HepG2 (cell line): ENCODE data around the gene DUS1L. TPM values are rescaled to one million over a fixed set of nuclear protein-coding genes. Genes with fewer than 3 reads are reported as not detected.

Source experiments
- ATF6 ChIP-seq: sonication (generic); formaldehyde crosslinking; conservative IDR thresholded peaks from 2 replicates; pipeline ENCODE4 v1.4.0; 2020; ENCODE audit warnings: missing genetic modification reagents
- DMAP1 ChIP-seq: IDR thresholded peaks from 2 replicates; pipeline ENCODE4 v1.6.1; 2016
- FOSL2 ChIP-seq: sonication (generic); formaldehyde crosslinking; IDR thresholded peaks from 2 replicates; pipeline ENCODE4 v1.4.0; 2020; ENCODE audit warnings: missing genetic modification reagents
- FOXA1 ChIP-seq, 2 experiments: fragments of 450-650 bp in 1 of 2; sonication (generic) in 1 of 2; formaldehyde crosslinking in 1 of 2; IDR thresholded peaks; 2 replicates each; pipeline versions ENCODE4 v1.4.0 to v1.6.1; 2016 to 2020; ENCODE audit warnings: missing genetic modification reagents in 1 of 2
- GFI1 ChIP-seq: sonication (generic); formaldehyde crosslinking; IDR thresholded peaks from 2 replicates; pipeline ENCODE4 v1.5.0; 2020; ENCODE audit warnings: missing genetic modification reagents, mild to moderate bottlenecking, borderline replicate concordance
- NR2F6 ChIP-seq, 2 experiments: IDR thresholded peaks; 2 replicates each; pipeline ENCODE4 v1.6.1; 2016; ENCODE audit warnings: antibody characterized with exemption in 1 of 2, mild to moderate bottlenecking in 1 of 2
- POLR2G ChIP-seq: fragments of 200-400 bp; formaldehyde crosslinking; IDR thresholded peaks from 2 replicates; pipeline ENCODE4 v1.6.1; 2018; ENCODE audit warnings: mild to moderate bottlenecking, low read depth, low read length, moderate library complexity
- PTBP1 ChIP-seq: fragments of 200-400 bp; formaldehyde crosslinking; IDR thresholded peaks from 2 replicates; pipeline ENCODE4 v1.6.1; 2018; ENCODE audit warnings: low read length, low read depth; ENCODE audit not compliant: poor library complexity, severe bottlenecking
- RFX1 ChIP-seq: fragments of 450-650 bp; IDR thresholded peaks from 2 replicates; pipeline ENCODE4 v1.6.1; 2017
- TP53 ChIP-seq: sonication (generic); formaldehyde crosslinking; conservative IDR thresholded peaks from 2 replicates; pipeline ENCODE4 v1.4.0; 2020; ENCODE audit warnings: missing genetic modification reagents
- TRIM24 ChIP-seq: sonication (generic); formaldehyde crosslinking; IDR thresholded peaks from 2 replicates; pipeline ENCODE4 v1.8.0; 2022; ENCODE audit warnings: mild to moderate bottlenecking, missing genetic modification reagents
- ZBTB20 ChIP-seq: sonication (generic); formaldehyde crosslinking; IDR thresholded peaks from 2 replicates; pipeline ENCODE4 v1.8.1; 2023; ENCODE audit warnings: missing genetic modification reagents, low read depth, mild to moderate bottlenecking, borderline replicate concordance
- ZNF547 ChIP-seq: sonication (generic); formaldehyde crosslinking; IDR thresholded peaks from 2 replicates; pipeline ENCODE4 v1.5.1; 2020; ENCODE audit warnings: mild to moderate bottlenecking, missing genetic modification reagents
- ZNF614 ChIP-seq: IDR thresholded peaks from 2 replicates; pipeline ENCODE4 v1.6.1; 2018; ENCODE audit warnings: missing biosample characterization, missing genetic modification reagents, inconsistent platforms, borderline replicate concordance
- ZNF7 ChIP-seq: IDR thresholded peaks from 2 replicates; pipeline ENCODE4 v1.6.1; 2016; ENCODE audit warnings: missing biosample characterization, missing genetic modification reagents
- ZNF879 ChIP-seq: sonication (generic); formaldehyde crosslinking; IDR thresholded peaks from 2 replicates; pipeline ENCODE4 v1.8.1; 2023; ENCODE audit warnings: missing genetic modification reagents
- polyA plus RNA-seq, 8 experiments: library from polyadenylated mRNA; depleted of rRNA in 3 of 8; stranded (reverse) in 7 of 8; unstranded in 1 of 8; fragments of >200 nt; fragmentation: Illumina TruSeq in 4 of 8; extraction: Trizol in 4 of 8; gene quantifications; 2 replicates each; pipeline versions ENCODE4 v1.2.1 to v1.2.3, GENCODE V29; 2011 to 2016; ENCODE audit warnings: low read depth in 4 of 8, missing spikeins in 1 of 8, mixed read lengths in 1 of 8; ENCODE audit not compliant: insufficient read depth in 1 of 8
- total RNA-seq, 5 experiments: library from RNA; depleted of rRNA; stranded (reverse); fragments of >200 nt; fragmentation: Illumina TruSeq; extraction: Trizol; gene quantifications; 2 replicates each; pipeline ENCODE4 v1.2.3, GENCODE V29; 2016; ENCODE audit warnings: low read depth in 1 of 5
- TF ChIP-seq, protein P1 (sequence below): sonication (generic); formaldehyde crosslinking; IDR thresholded peaks from 2 replicates; pipeline ENCODE4 v1.5.0; 2020; ENCODE audit warnings: mild to moderate bottlenecking, missing genetic modification reagents
- TF ChIP-seq, protein P2 (sequence below): sonication (generic); formaldehyde crosslinking; IDR thresholded peaks from 2 replicates; pipeline ENCODE4 v1.8.0; 2022; ENCODE audit warnings: mild to moderate bottlenecking, missing genetic modification reagents, moderate library complexity
- TF ChIP-seq, protein P3 (sequence below): sonication (generic); formaldehyde crosslinking; IDR thresholded peaks from 2 replicates; pipeline ENCODE4 v1.4.0; 2020; ENCODE audit warnings: missing genetic modification reagents, mild to moderate bottlenecking, borderline replicate concordance
- TF ChIP-seq, protein P4 (sequence below): sonication (generic); formaldehyde crosslinking; IDR thresholded peaks from 2 replicates; pipeline ENCODE4 v1.5.0; 2020; ENCODE audit warnings: missing genetic modification reagents, mild to moderate bottlenecking, borderline replicate concordance

The DUS1L gene
- total and polyA plus RNA-seq, 2 of the 13 experiments (the other 11 are each of a cell fraction or from before 2014, with no cell fraction given) = 81.0 to 109 TPM

DNA sequence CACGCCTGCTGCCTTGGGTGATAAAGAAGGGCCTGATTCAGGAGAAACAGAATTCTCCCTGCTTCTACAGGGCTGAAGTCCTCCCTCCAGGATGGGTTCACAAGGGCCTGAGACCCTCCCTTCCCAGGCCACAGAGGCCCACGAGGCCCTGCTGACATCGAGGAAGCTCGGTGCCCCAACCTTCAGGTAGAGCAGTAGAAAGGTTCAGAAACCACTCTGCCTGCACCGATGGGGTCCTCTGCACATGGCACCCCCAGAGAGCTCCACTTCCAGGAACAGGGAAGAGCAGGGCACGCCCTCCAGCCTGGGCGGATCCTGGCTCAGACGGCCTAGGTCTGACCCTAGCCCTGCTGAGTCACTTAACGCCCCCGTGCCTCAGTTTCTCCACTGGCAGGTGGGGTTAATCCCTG is 43.7 kb downstream of the DUS1L start (continued):
- TF ChIP-seq, protein P1, sequence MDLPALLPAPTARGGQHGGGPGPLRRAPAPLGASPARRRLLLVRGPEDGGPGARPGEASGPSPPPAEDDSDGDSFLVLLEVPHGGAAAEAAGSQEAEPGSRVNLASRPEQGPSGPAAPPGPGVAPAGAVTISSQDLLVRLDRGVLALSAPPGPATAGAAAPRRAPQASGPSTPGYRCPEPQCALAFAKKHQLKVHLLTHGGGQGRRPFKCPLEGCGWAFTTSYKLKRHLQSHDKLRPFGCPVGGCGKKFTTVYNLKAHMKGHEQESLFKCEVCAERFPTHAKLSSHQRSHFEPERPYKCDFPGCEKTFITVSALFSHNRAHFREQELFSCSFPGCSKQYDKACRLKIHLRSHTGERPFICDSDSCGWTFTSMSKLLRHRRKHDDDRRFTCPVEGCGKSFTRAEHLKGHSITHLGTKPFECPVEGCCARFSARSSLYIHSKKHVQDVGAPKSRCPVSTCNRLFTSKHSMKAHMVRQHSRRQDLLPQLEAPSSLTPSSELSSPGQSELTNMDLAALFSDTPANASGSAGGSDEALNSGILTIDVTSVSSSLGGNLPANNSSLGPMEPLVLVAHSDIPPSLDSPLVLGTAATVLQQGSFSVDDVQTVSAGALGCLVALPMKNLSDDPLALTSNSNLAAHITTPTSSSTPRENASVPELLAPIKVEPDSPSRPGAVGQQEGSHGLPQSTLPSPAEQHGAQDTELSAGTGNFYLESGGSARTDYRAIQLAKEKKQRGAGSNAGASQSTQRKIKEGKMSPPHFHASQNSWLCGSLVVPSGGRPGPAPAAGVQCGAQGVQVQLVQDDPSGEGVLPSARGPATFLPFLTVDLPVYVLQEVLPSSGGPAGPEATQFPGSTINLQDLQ (CRISPR knock-in tag) = no peak
- TF ChIP-seq DMAP1 (CRISPR knock-in tag) = no peak
- TF ChIP-seq, protein P2, sequence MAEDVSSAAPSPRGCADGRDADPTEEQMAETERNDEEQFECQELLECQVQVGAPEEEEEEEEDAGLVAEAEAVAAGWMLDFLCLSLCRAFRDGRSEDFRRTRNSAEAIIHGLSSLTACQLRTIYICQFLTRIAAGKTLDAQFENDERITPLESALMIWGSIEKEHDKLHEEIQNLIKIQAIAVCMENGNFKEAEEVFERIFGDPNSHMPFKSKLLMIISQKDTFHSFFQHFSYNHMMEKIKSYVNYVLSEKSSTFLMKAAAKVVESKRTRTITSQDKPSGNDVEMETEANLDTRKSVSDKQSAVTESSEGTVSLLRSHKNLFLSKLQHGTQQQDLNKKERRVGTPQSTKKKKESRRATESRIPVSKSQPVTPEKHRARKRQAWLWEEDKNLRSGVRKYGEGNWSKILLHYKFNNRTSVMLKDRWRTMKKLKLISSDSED = 0 out of 2 replicates have a peak, but pooled peaks have one; percentile 27
- TF ChIP-seq ZNF879 (CRISPR knock-in tag) = no peak
- no peak for TF ChIP-seq ZBTB20 (CRISPR knock-in tag)
- TF ChIP-seq, protein P3, sequence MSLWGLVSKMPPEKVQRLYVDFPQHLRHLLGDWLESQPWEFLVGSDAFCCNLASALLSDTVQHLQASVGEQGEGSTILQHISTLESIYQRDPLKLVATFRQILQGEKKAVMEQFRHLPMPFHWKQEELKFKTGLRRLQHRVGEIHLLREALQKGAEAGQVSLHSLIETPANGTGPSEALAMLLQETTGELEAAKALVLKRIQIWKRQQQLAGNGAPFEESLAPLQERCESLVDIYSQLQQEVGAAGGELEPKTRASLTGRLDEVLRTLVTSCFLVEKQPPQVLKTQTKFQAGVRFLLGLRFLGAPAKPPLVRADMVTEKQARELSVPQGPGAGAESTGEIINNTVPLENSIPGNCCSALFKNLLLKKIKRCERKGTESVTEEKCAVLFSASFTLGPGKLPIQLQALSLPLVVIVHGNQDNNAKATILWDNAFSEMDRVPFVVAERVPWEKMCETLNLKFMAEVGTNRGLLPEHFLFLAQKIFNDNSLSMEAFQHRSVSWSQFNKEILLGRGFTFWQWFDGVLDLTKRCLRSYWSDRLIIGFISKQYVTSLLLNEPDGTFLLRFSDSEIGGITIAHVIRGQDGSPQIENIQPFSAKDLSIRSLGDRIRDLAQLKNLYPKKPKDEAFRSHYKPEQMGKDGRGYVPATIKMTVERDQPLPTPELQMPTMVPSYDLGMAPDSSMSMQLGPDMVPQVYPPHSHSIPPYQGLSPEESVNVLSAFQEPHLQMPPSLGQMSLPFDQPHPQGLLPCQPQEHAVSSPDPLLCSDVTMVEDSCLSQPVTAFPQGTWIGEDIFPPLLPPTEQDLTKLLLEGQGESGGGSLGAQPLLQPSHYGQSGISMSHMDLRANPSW (CRISPR knock-in tag) = no peak
- peak; percentile 27 for TF ChIP-seq PTBP1
- no peak for TF ChIP-seq ZNF614 (CRISPR knock-in tag)
- no peak for TF ChIP-seq ZNF547 (CRISPR knock-in tag)
- TF ChIP-seq POLR2G = no peak
- no peak for TF ChIP-seq TP53 (CRISPR knock-in tag)
- no peak for TF ChIP-seq TRIM24
- no peak for TF ChIP-seq GFI1
- TF ChIP-seq RFX1 = no peak
- TF ChIP-seq ZNF7 (CRISPR knock-in tag) = peak; percentile 0; the same call in 1 of the 2 replicates
- TF ChIP-seq, protein P4, sequence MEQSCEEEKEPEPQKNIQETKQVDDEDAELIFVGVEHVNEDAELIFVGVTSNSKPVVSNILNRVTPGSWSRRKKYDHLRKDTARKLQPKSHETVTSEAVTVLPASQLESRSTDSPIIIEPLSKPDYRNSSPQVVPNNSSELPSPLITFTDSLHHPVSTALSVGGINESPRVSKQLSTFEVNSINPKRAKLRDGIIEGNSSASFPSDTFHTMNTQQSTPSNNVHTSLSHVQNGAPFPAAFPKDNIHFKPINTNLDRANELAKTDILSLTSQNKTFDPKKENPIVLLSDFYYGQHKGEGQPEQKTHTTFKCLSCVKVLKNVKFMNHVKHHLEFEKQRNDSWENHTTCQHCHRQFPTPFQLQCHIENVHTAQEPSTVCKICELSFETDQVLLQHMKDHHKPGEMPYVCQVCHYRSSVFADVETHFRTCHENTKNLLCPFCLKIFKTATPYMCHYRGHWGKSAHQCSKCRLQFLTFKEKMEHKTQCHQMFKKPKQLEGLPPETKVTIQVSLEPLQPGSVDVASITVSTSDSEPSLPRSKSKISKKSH = no peak
- no peak for TF ChIP-seq NR2F6 (IDR thresholded peaks at IDR 0.05)
- no peak for TF ChIP-seq NR2F6 (CRISPR knock-in tag; IDR thresholded peaks at IDR 0.05)
- peak; percentile 33; the same call in 1 of the 2 replicates for TF ChIP-seq FOSL2 (CRISPR knock-in tag)
- no peak for TF ChIP-seq FOXA1 (IDR thresholded peaks at IDR 0.05)
- 0 out of 2 replicates have a peak, but pooled peaks have one; percentile 4 for TF ChIP-seq FOXA1 (CRISPR knock-in tag; IDR thresholded peaks at IDR 0.05)
- TF ChIP-seq ATF6 (CRISPR knock-in tag) = no peak
